Gastroesophageal sphincter (tissue), 3 donors: ENCODE data around the gene ANKRD13C.
"Not testable (repeated sequence)": the region's sequence is repeated elsewhere in the genome, so short reads cannot be mapped to it uniquely, and the experiment has no call there.

ENCODE experiments used
- EP300 ChIP-seq: sonication (generic); formaldehyde crosslinking; IDR thresholded peaks from one replicate; pipeline ENCODE4 v1.6.1; 2017; ENCODE audit warnings: antibody characterized with exemption, mild to moderate bottlenecking
- POLR2A ChIP-seq, 2 donors: fragments of 450-650 bp; IDR thresholded peaks; one replicate each; pipeline ENCODE4 v1.6.1; 2017; ENCODE audit warnings: antibody characterized with exemption in 2 of 2, mild to moderate bottlenecking in 2 of 2, moderate library complexity in 1 of 2
- POLR2AphosphoS5 ChIP-seq: sonication (generic); formaldehyde crosslinking; IDR thresholded peaks from one replicate; pipeline ENCODE4 v1.6.1; 2017; ENCODE audit warnings: antibody characterized with exemption
- TF ChIP-seq, protein P1 (sequence below), 4 experiments: fragments of 200-600 bp in 2 of 4; fragments of 450-650 bp in 2 of 4; sonication (generic) in 1 of 4; IDR thresholded peaks; one replicate each; pipeline ENCODE4 v1.5.1; 2017 to 2019; ENCODE audit warnings: antibody characterized with exemption in 4 of 4, mild to moderate bottlenecking in 2 of 4, moderate library complexity in 2 of 4

DNA sequence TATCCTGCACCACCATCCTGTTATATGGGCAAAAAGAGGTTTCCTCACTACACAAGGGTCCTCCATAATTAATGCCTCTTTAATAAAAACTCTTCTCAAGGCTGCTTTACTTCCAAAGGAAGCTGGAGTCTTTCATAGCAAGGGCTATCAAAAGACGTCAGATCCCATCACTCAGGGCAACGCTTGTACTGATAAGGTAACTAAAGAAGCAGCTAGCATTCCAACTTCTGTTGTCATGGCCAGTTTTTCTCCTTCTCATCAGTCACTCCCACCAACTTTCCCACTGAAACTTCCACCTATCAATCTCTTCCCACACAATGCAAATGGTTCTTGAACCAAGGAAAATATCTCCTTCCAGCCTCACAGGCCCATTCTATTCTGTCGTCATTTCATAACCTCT, 17.1 kb upstream of the ANKRD13C start:
- TF ChIP-seq, protein P1, sequence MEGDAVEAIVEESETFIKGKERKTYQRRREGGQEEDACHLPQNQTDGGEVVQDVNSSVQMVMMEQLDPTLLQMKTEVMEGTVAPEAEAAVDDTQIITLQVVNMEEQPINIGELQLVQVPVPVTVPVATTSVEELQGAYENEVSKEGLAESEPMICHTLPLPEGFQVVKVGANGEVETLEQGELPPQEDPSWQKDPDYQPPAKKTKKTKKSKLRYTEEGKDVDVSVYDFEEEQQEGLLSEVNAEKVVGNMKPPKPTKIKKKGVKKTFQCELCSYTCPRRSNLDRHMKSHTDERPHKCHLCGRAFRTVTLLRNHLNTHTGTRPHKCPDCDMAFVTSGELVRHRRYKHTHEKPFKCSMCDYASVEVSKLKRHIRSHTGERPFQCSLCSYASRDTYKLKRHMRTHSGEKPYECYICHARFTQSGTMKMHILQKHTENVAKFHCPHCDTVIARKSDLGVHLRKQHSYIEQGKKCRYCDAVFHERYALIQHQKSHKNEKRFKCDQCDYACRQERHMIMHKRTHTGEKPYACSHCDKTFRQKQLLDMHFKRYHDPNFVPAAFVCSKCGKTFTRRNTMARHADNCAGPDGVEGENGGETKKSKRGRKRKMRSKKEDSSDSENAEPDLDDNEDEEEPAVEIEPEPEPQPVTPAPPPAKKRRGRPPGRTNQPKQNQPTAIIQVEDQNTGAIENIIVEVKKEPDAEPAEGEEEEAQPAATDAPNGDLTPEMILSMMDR (IDR thresholded peaks at IDR 0.05), result not testable (repeated sequence)
- TF ChIP-seq EP300; POLR2AphosphoS5; POLR2A (IDR thresholded peaks at IDR 0.05): not testable (repeated sequence)
